ENCODE measurements around the gene PSMD8. TPM values are rescaled to one million over a fixed set of nuclear protein-coding genes. Genes with fewer than 3 reads are reported as not detected.

PSMD8 gene
- 100 to 1,000 TPM; 232 to 298 TPM for total RNA-seq

DNA sequence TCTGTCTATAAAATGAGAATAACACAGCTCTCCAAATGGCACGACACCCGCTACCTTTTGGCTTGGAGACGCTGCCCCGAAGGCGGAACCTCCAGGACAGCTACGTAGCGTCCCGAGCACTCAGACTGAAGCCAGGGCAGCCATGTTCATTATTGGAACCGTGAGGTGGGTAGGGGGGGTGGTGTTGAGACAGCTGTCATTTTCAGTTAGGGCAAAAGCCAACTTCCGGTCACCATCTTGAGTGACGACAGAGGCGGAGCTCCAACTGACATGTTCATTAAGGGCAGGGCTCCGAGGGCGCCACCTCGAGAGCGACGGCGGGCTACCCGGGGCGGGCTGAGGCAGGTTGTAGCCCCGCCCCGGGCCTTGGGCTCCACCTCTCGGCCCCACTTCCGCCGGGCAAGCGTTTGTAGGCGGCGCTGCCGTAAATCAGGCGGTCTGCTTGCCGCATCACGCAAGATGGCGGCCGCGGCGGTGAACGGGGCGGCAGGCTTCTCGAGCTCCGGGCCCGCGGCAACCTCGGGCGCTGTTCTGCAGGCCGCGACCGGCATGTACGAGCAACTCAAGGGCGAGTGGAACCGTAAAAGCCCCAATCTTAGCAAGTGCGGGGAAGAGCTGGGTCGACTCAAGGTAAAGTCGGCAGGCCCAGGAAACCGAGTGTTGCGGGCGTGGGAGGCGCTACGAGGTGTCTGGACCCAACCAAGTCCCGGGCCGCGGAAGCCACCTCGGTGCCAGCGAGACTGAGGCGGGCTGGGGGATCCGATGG lies at the start of gene PSMD8:
PSMD8 (plus strand) TSS at position 240 of the 766 bp plus-strand sequence; CDS start at position 271, 31 bp downstream.
- intact Hi-C loops (cut with DNase I): loop anchor here (2.0 kb wide), 1 partner anchor 38 kb away; no protein-coding TSS in a partner anchor
- no peaks in the 10 kb centered on the region for H3K9me3 ChIP-seq
- H3K27me3 ChIP-seq (replicated peaks; ENCODE audit: insufficient read depth): no peaks in the 10 kb centered on the region
- peak; percentile 100 for DNase-seq (ENCODE audit: low spot score)
- WGBS: 1% methylated on average over 41 of the region's 65 CpGs
- H3K27ac ChIP-seq: peak within 1 kb of the TSS; percentile 93
- H3K4me3 ChIP-seq: peak within 1 kb of the TSS; percentile 75 to 87
- peaks cover 14% of the 10 kb centered on the region for H3K4me1 ChIP-seq (replicated peaks)
- TF ChIP-seq POLR2AphosphoS5 (IDR thresholded peaks at IDR 0.05) (peak; percentile 97), POLR2A (IDR thresholded peaks at IDR 0.05) (peak; percentile 98)
- TF ChIP-seq, protein P1, sequence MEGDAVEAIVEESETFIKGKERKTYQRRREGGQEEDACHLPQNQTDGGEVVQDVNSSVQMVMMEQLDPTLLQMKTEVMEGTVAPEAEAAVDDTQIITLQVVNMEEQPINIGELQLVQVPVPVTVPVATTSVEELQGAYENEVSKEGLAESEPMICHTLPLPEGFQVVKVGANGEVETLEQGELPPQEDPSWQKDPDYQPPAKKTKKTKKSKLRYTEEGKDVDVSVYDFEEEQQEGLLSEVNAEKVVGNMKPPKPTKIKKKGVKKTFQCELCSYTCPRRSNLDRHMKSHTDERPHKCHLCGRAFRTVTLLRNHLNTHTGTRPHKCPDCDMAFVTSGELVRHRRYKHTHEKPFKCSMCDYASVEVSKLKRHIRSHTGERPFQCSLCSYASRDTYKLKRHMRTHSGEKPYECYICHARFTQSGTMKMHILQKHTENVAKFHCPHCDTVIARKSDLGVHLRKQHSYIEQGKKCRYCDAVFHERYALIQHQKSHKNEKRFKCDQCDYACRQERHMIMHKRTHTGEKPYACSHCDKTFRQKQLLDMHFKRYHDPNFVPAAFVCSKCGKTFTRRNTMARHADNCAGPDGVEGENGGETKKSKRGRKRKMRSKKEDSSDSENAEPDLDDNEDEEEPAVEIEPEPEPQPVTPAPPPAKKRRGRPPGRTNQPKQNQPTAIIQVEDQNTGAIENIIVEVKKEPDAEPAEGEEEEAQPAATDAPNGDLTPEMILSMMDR (IDR thresholded peaks at IDR 0.05): peak; percentile 25 to 49 (median 38)
- H3K36me3 ChIP-seq: peaks cover 0 to 3% of the 10 kb centered on the region in 2 donors

DNA sequence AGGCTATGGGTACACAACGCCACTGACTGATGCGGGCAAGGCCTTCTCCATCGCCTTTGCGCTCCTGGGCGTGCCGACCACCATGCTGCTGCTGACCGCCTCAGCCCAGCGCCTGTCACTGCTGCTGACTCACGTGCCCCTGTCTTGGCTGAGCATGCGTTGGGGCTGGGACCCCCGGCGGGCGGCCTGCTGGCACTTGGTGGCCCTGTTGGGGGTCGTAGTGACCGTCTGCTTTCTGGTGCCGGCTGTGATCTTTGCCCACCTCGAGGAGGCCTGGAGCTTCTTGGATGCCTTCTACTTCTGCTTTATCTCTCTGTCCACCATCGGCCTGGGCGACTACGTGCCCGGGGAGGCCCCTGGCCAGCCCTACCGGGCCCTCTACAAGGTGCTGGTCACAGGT lies 47.8 kb upstream of the PSMD8 start:
- intact Hi-C loops (cut with DNase I): no loop called here
- Histone ChIP-seq H3K9me3 (no peaks in the 10 kb centered on the region), H3K27me3 (replicated peaks; ENCODE audit: insufficient read depth) (no peaks in the 10 kb centered on the region), H3K36me3 (peaks cover 0 to 13% of the 10 kb centered on the region in 2 donors), H3K4me1 (replicated peaks) (no peaks in the 10 kb centered on the region), H3K27ac (no peak overlapping the region), H3K4me3 (no peak overlapping the region)
- no peak for DNase-seq (ENCODE audit: low spot score)
- TF ChIP-seq POLR2AphosphoS5 (IDR thresholded peaks at IDR 0.05) (no peak), POLR2A (IDR thresholded peaks at IDR 0.05) (no peak)
- TF ChIP-seq, protein P1 (IDR thresholded peaks at IDR 0.05): no peak
- 96% methylated on average over 22 of the region's 22 CpGs for WGBS

DNA sequence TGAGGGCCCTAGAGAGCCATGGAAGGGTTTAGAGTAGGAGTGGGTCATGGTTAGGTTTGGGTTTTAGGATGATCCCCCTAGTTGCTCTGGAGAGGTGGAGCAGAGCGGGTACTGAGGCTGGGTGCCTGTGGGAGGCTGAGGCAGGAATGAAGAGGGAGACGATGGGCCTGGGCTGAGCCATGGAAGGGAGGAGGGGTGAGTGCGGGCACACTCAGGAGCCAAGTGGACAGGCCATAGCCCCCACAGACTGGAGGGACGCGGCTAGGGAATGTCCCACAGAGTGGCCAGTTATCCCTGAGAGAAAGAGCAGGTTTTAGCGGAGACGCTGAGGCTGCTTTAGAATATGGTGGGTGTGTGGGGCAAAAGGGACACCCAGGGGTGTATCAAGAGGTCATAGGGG lies 44.7 kb upstream of the PSMD8 start:
- DNase-seq (ENCODE audit: low spot score): no peak
- 97% methylated on average over 7 of the region's 7 CpGs for WGBS

DNA sequence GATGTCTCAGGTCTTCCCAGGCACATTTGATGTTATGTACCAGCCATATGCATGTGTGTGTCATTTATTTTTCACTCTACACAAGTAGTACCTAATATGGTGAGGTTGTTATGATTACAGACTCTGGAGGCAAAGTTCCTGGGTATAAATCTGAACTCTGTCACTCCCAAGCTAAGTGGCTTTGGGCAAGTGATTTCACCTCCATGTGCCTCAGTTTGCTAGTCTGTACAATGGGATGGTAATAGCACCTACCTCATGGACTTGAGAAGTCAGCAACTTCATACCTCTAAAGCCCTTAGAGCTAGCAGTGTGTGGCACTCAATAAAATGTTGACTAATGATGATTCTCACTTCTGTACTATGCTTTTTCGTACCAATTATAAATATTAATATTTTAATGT lies 42.6 kb upstream of the PSMD8 start:
- H3K27me3 ChIP-seq (replicated peaks; ENCODE audit: insufficient read depth): no peaks in the 10 kb centered on the region
- H3K9me3 ChIP-seq: no peaks in the 10 kb centered on the region
- H3K4me1 ChIP-seq (replicated peaks): no peaks in the 10 kb centered on the region
- H3K4me3 ChIP-seq: no peak overlapping the region
- DNase-seq (ENCODE audit: low spot score): no peak
- H3K36me3 ChIP-seq: peaks cover 0 to 9% of the 10 kb centered on the region in 2 donors
- intact Hi-C loops (cut with DNase I): loop anchor here (10.0 kb wide), 2 partner anchors 187 to 427 kb away; partner anchors contain the start of genes SIPA1L3 and WDR87
- 76% methylated on average over 1 of the region's 1 CpG for WGBS
- H3K27ac ChIP-seq: no peak overlapping the region
- TF ChIP-seq POLR2A (IDR thresholded peaks at IDR 0.05) (no peak), POLR2AphosphoS5 (IDR thresholded peaks at IDR 0.05) (no peak)
- TF ChIP-seq, protein P1 (IDR thresholded peaks at IDR 0.05): no peak

More for the DNA sequence above, 44.7 kb upstream of the PSMD8 start:
- intact Hi-C loops (cut with DNase I): loop anchor here (10.0 kb wide), 2 partner anchors 185 to 425 kb away; partner anchors contain the start of genes SIPA1L3 and WDR87
- TF ChIP-seq POLR2A (IDR thresholded peaks at IDR 0.05) (no peak), POLR2AphosphoS5 (IDR thresholded peaks at IDR 0.05) (no peak)
- TF ChIP-seq, protein P1 (IDR thresholded peaks at IDR 0.05): no peak
- no peaks in the 10 kb centered on the region for H3K9me3 ChIP-seq
- H3K36me3 ChIP-seq: peaks cover 0 to 13% of the 10 kb centered on the region in 2 donors
- no peaks in the 10 kb centered on the region for H3K27me3 ChIP-seq (replicated peaks; ENCODE audit: insufficient read depth)
- no peak overlapping the region for H3K4me3 ChIP-seq
- H3K4me1 ChIP-seq (replicated peaks): no peaks in the 10 kb centered on the region
- no peak overlapping the region for H3K27ac ChIP-seq

Data from prostate gland (tissue), 2 donors.